ENCODE data around the gene WDR46.
A peak's percentile ranks its signal among the peaks of the same experiment; 100 is the strongest.
"Not testable (repeated sequence)": the region's sequence is repeated elsewhere in the genome, so short reads cannot be mapped to it uniquely, and the experiment has no call there.

Gene WDR46

DNA sequence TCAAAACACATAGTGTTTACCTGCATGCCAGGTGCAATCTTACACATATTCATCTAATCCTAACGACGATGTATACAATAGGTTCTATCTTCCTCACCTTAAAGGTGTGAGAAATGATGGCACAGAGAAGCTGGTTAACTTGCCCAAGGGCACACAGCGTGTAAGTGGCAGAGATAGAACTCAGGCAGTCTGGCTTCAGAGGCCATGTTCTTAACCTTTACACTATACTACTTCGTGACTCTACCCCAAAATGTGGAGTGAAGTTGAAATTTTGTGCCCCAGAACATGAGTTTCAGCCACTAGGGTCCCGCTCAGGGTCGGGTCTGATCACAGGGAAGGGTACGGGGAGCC, 17.9 kb downstream of the WDR46 start:
- no peak for DNase-seq (ENCODE audit: low read depth in 3 of 3)

DNA sequence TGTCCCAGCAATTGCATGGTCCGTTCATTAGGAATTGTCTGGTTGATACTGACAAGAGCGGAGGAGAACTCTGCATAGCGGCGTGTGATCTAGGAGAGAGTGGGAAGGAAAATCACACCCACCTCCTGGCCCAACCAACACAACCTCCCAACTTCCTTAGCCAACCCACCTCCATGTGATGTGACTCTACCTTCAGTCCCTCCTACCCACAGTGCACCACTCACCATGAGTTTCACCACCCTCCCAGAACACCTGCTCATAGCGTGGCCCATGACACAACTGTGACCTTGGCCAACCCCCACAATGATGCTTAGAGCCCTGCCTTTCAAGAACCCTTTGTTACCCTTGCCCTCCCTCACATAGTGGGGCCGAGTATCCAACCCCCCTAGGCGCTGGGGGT, 25.0 kb downstream of the WDR46 start:
- no peak for DNase-seq (ENCODE audit: low read depth in 3 of 3)

DNA sequence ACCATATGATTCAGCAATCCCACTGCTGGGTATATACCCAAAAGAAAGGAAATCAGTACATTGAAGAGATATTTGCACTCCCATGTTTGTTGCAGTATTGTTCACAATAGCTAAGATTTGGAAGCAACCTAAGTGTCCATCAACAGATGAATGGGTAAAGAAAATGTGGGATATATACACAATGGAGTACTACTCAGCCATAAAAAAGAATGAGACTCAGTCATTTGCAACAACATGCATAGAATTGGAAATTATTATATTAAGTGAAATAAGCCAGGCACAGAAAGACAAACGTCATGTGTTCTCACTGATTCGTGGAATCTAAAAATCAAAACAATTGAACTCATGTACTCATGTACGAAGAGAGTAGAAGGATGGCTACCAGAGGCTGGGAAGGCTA, 26.5 kb downstream of the WDR46 start:
- DNase-seq (ENCODE audit: low read depth in 3 of 3): not testable (repeated sequence)

DNA sequence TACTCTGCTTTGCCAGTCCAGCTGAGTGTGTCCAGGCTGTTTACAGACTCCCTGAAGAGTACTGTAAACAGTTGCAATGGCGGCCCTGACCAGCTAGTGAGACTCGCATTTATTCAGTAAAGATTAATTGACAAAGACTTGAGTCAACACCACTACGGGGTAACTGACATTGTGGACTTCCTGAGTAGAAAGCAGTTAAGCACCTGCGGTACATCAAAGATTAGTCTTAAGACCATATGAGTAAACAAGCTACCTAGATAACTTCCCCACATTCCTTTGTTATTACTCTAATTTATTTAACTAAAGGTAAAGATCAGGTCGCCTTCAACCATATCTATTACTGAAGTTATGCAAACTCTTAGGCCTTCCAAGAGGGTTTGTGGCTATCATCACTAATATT, 30.0 kb downstream of the WDR46 start:
- DNase-seq (ENCODE audit: low read depth in 3 of 3): no peak

DNA sequence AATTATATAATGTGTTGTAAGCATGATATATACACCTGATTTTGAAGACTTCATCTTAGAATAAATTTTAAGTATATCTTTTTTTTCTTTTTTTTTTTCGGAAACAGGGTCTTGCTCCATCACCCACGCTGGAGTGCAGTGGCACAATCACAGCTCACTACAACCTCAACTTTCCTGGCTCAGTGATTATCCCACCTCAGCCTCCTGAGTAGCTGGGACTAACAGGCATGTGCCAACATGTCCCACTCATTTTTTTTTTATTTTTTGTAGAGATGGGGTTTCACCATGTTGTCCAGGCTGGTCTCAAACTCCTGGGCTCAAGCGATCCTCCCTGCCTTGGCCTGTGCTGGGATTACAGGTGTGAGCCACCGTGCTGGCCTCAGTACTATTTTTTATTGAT, 34.4 kb downstream of the WDR46 start:
- DNase-seq (ENCODE audit: low read depth in 3 of 3): no peak

DNA sequence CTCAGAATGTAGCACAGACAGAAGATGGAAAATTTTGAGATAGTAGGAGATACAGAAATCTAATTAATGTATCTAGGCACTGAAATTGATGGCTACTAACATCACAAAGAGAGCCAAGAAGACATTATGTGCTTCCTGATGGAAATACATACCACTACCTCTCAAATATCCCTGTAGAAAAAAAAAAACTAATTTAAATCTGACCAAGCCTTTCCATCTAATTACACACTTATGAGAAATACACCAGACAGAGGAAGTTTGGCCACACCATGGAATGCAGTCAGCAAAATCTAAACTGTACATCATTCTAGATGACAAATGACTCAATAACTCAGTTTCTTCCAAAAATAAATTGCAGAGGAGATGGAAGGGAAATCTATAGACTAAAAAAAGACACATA, 36.3 kb downstream of the WDR46 start:
- DNase-seq (ENCODE audit: low read depth in 3 of 3): no peak

DNA sequence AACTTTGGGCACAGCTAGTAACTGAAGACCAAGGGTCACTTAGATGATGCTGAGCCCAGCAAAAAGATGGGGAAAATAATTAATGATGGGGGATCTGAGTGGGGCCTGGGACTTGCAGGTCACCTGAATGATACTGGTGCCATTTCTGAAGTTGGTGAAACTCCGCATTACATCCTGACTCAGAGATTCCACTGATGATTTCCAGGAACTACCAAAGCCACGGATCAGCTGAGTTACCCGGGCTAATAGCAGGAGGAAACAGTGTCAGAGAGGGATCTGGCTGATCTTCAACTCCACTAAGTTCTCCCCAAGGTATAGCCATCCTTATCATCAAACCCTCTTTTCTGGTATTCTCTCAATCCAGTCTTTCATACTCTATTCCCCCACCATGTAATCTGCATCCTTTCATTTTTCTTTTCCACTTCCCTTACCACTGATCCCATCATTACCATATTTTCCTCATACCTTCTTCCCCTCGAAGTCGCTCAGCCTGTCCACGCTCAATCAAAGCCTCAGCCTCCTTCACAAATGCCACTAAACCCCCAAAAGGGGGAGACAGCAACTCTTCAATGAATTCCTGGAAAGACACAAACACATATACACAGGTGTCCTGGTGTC, 37.5 kb downstream of the WDR46 start:
- no peak for DNase-seq (ENCODE audit: low read depth in 3 of 3)

DNA sequence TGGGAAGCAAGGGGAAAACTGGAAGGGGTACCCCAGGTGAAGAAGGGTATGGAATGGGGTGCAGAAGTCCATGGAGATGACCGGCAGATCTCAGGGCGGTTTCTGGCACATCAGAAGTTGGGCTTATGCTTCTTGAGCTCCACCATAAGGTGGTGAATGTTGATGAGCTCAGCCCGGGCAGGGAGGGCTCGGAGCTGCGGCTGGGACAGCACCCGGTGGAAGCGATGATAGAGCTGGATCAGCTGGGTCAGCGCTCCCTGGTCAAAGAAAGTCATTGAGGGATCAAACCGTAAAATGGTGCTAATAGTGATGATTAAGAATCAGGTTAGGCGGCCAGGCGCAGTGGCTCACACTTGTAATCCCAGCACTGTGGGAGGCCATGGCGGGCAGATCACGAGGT, 38.3 kb downstream of the WDR46 start:
- DNase-seq (ENCODE audit: low read depth in 3 of 3): no peak

DNA sequence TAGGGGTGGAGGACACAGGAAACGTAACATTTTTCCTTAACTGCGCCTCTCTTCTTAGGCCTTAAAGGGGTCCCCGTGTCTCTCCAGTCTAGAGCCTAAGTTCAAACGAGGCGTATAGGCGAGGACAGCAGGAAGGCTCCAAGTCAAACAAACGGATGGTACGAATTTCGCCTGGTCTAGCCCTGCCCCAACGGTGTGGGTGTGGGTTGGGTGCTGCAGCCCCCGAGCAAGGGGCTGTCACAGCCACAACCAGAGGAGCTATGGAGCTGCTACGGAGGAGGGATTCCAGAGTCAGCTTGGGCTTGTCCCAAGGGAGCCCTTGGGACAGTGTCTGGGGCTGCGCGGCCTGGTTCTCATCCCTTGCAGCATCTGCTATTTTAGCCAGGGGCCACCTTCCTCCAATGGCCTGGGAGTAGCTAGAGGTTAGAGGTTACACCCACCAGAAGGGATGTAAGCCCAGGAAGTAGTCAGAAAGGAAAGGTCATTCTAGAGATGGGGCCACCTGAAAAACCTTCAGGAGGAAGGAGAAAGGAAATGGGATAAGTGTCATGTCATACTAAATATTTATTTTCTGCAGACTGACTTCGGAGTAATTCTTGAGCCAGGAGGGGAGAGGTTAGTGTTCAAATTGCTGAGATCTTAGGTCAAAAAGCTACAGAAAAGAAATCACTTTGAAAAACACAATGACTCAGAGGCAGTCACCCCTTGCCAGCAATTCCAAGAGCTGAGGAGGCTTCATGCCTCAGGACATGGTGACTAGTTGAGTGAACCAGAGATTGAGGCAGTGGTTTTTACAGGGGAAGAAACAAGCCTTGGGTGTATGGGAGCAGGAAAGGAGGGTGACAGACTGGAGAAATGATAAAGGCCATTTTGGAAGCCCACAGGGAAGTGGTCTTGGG, 39.1 kb downstream of the WDR46 start:
- peak in 1 of 3 experiments; percentile 12 for DNase-seq (ENCODE audit: low read depth in 3 of 3)

DNA sequence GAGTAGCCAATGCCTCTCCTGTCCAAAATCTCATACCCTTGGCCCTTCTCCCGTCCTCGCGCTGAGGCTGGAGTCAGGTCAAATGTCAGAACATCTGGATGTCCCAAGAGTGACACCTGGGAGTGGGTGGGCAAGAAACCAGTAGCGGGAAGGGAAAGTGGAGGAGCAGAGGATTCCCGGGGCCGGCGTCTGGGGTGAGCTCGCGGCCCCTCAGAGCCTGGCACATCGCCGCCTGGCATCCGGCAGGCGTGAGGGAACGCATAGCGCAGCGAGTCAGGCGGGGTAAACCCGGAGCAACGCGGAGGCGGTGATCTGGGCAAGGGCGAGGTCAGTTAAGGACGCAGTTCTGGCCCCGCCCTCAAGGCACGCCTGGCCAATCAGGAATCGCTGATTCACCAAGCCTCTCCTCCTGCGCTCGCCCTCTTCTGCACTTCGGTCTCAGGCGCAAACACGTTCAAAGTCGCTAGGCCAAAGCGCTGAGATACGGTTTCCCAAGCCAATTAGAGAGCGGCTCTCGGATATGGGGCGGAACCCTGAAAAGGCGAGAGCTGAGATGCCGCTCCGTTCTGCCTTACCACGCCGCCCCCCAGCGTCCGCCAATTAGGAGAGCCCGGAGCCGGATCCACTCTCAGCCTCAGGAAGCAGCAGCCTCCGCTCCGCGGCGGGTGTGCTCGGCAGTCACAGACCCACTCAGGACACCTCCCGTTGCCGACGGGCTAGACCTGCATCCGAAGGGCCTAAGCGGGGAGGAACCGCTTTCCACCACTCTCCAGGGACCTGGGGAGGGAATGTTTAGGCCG, 39.9 kb downstream of the WDR46 start:
- peak; percentile 85 to 90 (median 85) for DNase-seq (ENCODE audit: low read depth in 3 of 3)

DNA sequence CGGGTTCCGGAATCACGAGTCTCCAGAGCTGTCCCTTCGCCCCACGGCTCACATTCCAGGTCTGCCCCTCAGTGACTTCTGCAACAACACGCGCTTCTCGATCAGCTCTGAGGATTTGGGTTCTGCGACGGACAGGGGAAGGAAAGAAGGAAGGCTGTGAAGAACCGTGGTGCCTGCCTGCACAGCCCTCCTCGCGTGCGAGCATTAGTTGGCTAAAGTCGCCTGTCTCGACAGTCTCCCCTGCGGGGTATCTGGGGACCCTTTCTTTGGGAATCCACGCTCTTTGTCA, 40.5 kb downstream of the WDR46 start:
- DNase-seq (ENCODE audit: low read depth in 3 of 3): peak in 1 of 3 experiments; percentile 11

DNA sequence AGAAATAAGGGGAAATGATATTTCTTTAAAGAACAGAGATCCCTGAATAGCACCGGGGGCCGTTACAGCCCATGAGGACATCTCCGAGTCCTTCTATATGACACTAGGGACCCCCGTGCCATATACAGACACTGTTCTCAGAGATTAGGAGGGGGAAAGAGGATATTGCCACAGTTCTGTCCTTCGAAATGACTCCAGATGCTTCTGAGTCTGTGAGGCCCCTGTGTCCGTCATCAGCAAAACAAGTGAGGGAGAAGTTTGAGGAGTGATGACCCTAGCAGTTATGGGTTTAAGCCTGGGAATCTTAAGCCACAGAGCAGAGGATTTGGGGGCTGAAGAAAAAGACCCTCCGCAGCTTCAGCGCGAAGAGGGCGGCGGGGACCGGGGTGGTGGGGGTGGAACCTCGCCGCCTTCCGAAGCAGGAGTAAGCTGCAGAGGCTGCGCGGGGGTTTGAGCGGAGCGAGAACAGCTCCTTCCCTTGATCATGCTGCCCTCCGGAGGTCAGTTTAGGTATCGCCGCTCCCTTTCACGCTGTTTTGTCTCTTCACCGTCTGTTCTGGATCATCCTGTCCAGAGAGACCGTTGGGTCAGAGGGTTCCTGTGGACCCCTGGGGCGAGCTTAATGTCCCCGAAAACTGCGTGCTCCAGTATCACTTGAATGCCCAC, 40.9 kb downstream of the WDR46 start:
- DNase-seq (ENCODE audit: low read depth in 3 of 3): peak; percentile 87 to 90 (median 87)

DNA sequence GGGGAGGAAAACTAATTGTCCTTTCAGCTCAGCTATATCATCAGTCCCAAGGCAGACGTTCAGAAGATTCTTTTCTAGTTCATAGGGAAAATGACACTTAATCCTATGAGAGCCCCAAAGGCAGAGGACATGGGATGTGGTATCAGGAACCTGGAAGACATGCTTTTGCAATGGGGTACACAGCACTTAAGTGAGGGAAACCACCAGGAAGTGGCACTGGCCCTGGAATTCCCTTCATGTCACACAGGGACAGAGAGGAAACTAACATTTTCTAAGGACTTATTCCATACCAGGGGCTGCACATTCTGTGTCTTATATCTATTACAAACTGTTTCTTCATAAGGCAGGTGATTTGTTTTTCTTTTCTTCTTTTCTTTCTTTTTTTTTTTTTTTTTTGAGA, 45.6 kb downstream of the WDR46 start:
- DNase-seq (ENCODE audit: low read depth in 3 of 3): no peak

DNA sequence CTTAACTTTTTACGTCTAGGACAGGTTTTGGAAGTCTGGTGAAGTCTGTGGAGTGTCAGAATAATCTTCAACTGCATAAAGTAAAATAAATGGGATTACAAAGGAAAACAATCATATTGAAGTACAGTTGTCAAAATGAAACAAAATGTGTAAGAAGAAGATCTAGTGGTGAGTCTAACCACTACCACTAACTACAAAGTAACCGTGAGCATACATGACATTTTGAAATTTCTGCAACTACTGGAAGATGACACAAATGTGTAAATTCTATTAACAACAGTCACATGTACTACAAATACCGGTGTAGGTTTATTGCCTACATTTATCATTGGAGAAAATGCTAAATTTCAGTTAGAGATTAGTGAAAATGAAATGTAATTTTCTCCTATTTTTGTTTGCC, 47.1 kb downstream of the WDR46 start:
- DNase-seq (ENCODE audit: low read depth in 3 of 3): no peak

DNA sequence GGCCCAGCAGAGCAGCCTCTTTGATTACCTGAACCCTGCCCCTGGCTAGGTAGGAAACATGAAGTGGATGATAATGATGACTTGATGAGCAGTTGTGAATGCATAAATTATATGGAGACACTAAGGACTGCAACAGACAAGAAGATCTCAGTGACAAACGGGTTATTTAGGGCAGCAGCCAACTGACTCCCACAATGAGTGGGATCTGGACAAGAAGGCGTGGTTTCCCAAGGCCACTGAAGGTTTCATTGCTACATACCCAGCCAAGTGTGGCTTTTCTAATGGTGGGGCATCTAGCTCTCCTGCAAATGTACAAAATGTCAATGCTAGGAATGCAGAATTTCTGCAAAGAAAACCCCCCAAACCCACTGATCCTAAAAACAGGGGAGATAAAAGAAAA, 51.3 kb downstream of the WDR46 start:
- DNase-seq (ENCODE audit: low read depth in 3 of 3): no peak

DNA sequence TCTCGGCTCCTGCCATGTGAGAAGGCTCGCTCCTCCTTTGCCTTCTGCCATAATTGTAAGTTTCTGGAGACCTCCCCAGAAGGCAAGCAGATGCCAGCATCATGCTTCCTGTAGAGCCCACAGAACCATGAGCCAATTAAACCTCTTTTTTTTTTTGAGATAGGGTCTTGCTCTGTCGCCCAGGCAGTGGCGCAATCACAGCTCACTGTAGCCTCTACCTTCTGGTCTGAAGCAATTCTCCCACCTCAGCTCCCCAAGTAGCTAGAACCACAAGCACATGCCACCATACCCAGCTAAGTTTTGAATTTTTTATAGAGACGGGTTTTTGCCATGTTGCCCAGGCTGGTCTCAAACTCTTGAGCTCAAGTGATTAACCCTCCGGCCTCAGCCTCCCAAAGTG, 52.2 kb downstream of the WDR46 start:
- no peak for DNase-seq (ENCODE audit: low read depth in 3 of 3)

DNA sequence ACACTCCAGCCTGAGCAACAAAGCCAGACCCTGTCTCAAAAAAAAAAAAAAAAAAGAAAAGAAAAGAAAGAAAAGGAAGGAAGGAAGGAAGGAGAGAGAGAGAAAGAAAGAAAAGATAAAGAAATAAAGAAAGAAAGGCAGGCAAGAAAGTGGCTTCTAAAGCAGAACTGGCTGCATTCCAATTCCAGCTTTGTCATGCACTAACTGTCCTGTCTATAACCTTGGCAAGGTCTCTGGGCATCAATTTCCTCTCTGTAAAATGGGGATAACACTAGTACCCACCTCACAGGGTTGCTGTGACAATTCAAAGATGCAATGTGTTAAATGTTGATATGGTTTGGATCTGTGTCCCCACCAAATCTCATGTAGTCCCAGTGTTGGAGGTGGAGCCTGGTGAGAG, 52.7 kb downstream of the WDR46 start:
- DNase-seq (ENCODE audit: low read depth in 3 of 3): no peak

DNA sequence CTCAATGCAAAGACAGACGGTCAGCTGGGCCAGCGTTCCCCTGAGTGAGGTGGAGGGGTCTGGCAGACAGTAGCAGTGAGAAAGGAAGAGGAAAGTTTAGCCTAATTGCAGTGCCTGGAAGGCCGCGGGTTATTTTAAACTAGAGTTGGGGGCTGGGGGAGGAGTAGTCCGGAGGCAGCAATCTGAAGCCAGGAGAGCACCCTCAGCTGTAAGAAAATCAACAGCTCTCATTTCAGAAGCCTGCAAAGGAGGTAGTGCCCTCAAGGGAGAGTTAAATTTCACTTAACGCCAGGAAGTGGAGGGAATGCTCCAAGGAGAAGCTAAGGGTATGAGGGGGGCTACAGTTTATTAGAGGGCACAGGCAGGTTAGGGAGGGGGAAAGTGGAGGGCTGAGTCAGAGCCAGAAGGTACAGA, 53.8 kb downstream of the WDR46 start:
- no peak for DNase-seq (ENCODE audit: low read depth in 3 of 3)
